Gastroesophageal sphincter (tissue), 3 donors: ENCODE data around the gene NOTCH2NLA.
"Not testable (repeated sequence)": the region's sequence is repeated elsewhere in the genome, so short reads cannot be mapped to it uniquely, and the experiment has no call there.

Experiments used
- POLR2A ChIP-seq, 2 donors: fragments of 450-650 bp; IDR thresholded peaks; one replicate each; pipeline ENCODE4 v1.6.1; 2017; ENCODE audit warnings: antibody characterized with exemption in 2 of 2, mild to moderate bottlenecking in 2 of 2, moderate library complexity in 1 of 2
- POLR2AphosphoS5 ChIP-seq: sonication (generic); formaldehyde crosslinking; IDR thresholded peaks from one replicate; pipeline ENCODE4 v1.6.1; 2017; ENCODE audit warnings: antibody characterized with exemption
- TF ChIP-seq, protein P1 (sequence below), 4 experiments: fragments of 200-600 bp in 2 of 4; fragments of 450-650 bp in 2 of 4; sonication (generic) in 1 of 4; IDR thresholded peaks; one replicate each; pipeline ENCODE4 v1.5.1; 2017 to 2019; ENCODE audit warnings: antibody characterized with exemption in 4 of 4, mild to moderate bottlenecking in 2 of 4, moderate library complexity in 2 of 4

- TF ChIP-seq, protein P1, sequence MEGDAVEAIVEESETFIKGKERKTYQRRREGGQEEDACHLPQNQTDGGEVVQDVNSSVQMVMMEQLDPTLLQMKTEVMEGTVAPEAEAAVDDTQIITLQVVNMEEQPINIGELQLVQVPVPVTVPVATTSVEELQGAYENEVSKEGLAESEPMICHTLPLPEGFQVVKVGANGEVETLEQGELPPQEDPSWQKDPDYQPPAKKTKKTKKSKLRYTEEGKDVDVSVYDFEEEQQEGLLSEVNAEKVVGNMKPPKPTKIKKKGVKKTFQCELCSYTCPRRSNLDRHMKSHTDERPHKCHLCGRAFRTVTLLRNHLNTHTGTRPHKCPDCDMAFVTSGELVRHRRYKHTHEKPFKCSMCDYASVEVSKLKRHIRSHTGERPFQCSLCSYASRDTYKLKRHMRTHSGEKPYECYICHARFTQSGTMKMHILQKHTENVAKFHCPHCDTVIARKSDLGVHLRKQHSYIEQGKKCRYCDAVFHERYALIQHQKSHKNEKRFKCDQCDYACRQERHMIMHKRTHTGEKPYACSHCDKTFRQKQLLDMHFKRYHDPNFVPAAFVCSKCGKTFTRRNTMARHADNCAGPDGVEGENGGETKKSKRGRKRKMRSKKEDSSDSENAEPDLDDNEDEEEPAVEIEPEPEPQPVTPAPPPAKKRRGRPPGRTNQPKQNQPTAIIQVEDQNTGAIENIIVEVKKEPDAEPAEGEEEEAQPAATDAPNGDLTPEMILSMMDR (IDR thresholded peaks at IDR 0.05): not testable (repeated sequence)
- TF ChIP-seq POLR2A (IDR thresholded peaks at IDR 0.05); POLR2AphosphoS5: not testable (repeated sequence)
Observed at GRCh38 chr1:146228144-146228682, 608 bp downstream of the NOTCH2NLA start.
